K562 (cell line): Measurements from ENCODE around the gene CNN3.

Experiments
- HNRNPH1 ChIP-seq: fragments of 200-400 bp; formaldehyde crosslinking; optimal IDR thresholded peaks from 2 replicates; pipeline ENCODE3; 2017; ENCODE audit warnings: low read depth, mild to moderate bottlenecking, low read length, moderate library complexity
- RFX5 ChIP-seq: IDR thresholded peaks from 2 replicates; pipeline ENCODE4 v1.6.1; 2011; ENCODE audit warnings: low read depth, mild to moderate bottlenecking, improper control_type of control experiment, low read length
- ZNF174 ChIP-seq: fragments of 250-450 bp; sonication (Bioruptor Pico); IDR thresholded peaks from 2 replicates; pipeline ENCODE4 v1.4.0; 2020; ENCODE audit warnings: mild to moderate bottlenecking
- TF ChIP-seq, protein P1 (sequence below), 3 experiments: IDR thresholded peaks in 2 of 3; conservative IDR thresholded peaks in 1 of 3; 2 replicates each; pipeline ENCODE4 v1.5.1; 2011 to 2012; ENCODE audit warnings: low read length in 3 of 3, mild to moderate bottlenecking in 3 of 3, control low read depth in 2 of 3, improper control_type of control experiment in 1 of 3, inconsistent platforms in 1 of 3, low read depth in 1 of 3, mixed read lengths in 1 of 3, moderate library complexity in 1 of 3; ENCODE audit not compliant: insufficient read depth in 2 of 3

DNA sequence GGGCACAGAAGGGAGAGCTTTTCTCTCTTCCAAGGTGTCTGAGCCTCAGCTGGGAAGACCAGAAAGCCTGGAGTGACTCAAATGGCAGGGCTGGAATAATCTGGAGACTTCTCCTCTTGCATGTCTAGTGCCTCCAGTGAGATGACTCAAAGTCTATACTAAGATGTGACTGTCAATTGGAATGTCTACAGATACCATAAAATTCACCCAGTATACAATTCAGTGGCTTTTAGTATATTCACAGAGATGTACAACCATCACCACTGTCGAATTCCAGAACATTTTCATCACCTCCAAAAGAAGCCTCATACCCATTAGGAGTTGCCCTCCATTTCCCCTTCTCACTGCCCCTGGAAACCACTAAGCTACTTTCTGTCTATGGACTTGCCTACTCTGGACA, 47.9 kb upstream of the CNN3 start:
- TF ChIP-seq HNRNPH1: no peak
- TF ChIP-seq, protein P1, sequence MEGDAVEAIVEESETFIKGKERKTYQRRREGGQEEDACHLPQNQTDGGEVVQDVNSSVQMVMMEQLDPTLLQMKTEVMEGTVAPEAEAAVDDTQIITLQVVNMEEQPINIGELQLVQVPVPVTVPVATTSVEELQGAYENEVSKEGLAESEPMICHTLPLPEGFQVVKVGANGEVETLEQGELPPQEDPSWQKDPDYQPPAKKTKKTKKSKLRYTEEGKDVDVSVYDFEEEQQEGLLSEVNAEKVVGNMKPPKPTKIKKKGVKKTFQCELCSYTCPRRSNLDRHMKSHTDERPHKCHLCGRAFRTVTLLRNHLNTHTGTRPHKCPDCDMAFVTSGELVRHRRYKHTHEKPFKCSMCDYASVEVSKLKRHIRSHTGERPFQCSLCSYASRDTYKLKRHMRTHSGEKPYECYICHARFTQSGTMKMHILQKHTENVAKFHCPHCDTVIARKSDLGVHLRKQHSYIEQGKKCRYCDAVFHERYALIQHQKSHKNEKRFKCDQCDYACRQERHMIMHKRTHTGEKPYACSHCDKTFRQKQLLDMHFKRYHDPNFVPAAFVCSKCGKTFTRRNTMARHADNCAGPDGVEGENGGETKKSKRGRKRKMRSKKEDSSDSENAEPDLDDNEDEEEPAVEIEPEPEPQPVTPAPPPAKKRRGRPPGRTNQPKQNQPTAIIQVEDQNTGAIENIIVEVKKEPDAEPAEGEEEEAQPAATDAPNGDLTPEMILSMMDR (IDR thresholded peaks at IDR 0.05 in 2 of 3, conservative IDR thresholded peaks at IDR 0.05 in 1 of 3; ENCODE audit: insufficient read depth in 2 of 3, low read depth in 1 of 3, low read length in 3 of 3): no peak
- no peak for TF ChIP-seq ZNF174 (CRISPR knock-in tag)
- TF ChIP-seq RFX5: no peak
